NT2/D1 (cell line): ENCODE data around the gene NRP1.

Source experiments
- YY1 ChIP-seq: IDR thresholded peaks from 2 replicates; pipeline ENCODE4 v1.6.1; 2011; ENCODE audit not compliant: insufficient read length, insufficient read depth
- ZNF274 ChIP-seq: IDR thresholded peaks from 2 replicates; pipeline ENCODE4 v1.6.1; 2011; ENCODE audit warnings: mild to moderate bottlenecking, low read depth, low read length

DNA sequence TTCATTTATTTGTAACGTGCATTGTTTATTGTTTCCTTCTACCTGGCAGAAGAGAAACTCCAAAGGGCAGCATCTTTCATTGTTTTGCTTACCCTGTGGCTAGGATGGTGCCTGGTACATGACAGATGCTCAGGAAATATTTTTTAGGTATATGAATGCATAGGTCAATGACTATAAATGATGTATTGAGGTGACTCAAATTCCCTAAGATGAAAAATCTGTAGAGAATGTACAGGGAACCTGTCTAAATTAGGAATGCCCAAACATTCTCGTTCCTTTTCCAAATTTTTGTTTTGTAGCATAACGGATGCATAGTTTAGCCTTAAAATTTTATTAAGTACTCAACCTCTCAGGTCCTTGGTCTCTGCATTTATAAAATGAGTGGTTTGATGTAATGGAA is 71.6 kb downstream of the NRP1 start:
- TF ChIP-seq YY1 (no peak), ZNF274 (no peak)
